Mononuclear cell (primary cell): ENCODE measurements around the gene DHRS12. TPM values are rescaled to one million over a fixed set of nuclear protein-coding genes. Genes with fewer than 3 reads are reported as not detected.

ENCODE experiments used
- H3K27me3 ChIP-seq: 2 replicates; pipeline ENCODE4 v1.6.0; 2011; ENCODE audit warnings: low read length, control low read depth; ENCODE audit not compliant: insufficient read depth
- H3K4me1 ChIP-seq: 2 replicates; pipeline ENCODE4 v1.5.1; 2011; ENCODE audit warnings: mild to moderate bottlenecking, low read length, control low read depth; ENCODE audit not compliant: insufficient read depth
- H3K4me3 ChIP-seq: 2 replicates; pipeline ENCODE4 v1.5.1; 2011; ENCODE audit warnings: mild to moderate bottlenecking, low read length, moderate library complexity
- H3K9me3 ChIP-seq: 2 replicates; pipeline ENCODE4 v1.5.1; 2011; ENCODE audit warnings: low read depth, mild to moderate bottlenecking, control low read depth, low read length
- total RNA-seq: library from RNA; depleted of rRNA; stranded (reverse); fragments of >200 nt; gene quantifications from one replicate; pipeline ENCODE4 v1.2.3, GENCODE V29; 2012

DHRS12 gene
- total RNA-seq, 1 donor: 3.6 TPM

GRCh38 chr13:51742611-51743010, 61.4 kb downstream of the DHRS12 start:
- Histone ChIP-seq H3K9me3 (peaks cover 5% of the 10 kb centered on the region), H3K4me1 (no peaks in the 10 kb centered on the region), H3K4me3 (no peak overlapping the region), H3K27me3 (no peaks in the 10 kb centered on the region)

DNA sequence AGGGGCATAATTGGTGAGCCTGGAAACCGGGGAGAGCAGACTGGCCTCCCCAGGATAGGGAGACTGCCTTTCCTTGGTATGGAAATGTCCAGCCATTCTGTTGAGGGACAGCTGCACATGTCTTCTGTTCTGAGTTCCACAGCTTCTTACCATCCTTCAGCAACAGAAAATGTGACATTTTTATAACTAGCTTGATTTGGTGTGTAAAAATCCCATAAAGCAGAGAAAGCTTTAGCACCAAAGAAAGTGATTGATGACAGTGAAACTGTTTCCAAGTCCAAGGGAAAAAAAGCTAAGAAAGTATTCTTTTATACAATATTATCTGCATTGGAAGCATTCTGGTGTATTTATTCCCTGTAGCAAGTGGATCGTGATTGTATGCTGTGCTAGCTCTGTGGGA, 61.9 kb downstream of the DHRS12 start:
- Histone ChIP-seq H3K4me1 (no peaks in the 10 kb centered on the region), H3K4me3 (no peak overlapping the region), H3K9me3 (no peaks in the 10 kb centered on the region), H3K27me3 (no peaks in the 10 kb centered on the region)

GRCh38 chr13:51740698-51741097, 63.3 kb downstream of the DHRS12 start:
- no peak overlapping the region for H3K4me3 ChIP-seq
- H3K9me3 ChIP-seq: no peaks in the 10 kb centered on the region
- H3K27me3 ChIP-seq: no peaks in the 10 kb centered on the region
- no peaks in the 10 kb centered on the region for H3K4me1 ChIP-seq

DNA sequence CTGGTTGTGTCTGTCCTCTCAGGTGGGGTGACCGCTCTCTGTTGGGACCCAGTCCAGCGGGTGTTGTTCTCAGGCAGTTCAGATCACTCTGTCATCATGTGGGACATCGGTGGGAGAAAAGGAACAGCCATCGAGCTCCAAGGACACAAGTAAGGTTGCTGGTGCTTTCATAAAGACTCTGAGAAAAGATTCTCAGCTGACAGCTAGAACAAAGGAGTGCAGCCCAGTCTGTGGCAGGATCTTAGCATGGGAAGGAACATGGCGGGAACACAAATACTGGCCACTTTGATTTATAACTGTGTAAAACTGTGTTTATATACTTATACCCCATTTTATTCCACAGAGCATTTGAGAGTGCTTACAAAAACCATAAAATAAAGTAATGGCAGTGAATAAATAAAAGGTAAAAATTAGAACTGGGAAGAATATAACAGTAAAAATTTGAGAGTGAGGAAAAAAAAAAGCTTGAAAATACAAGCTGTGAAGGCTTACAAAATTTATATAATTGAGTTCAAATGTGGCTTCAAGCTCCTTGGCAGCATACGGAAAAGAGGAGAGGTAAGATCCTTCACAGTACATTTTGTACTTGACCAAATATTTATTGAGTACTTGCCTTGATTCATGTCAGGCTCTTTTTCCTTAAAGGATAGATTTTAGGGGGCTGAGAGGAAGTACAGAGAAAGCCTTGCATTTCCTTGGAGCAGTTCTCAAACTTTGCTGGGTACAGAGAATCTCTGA, 64.8 kb downstream of the DHRS12 start:
- no peaks in the 10 kb centered on the region for H3K27me3 ChIP-seq
- H3K4me1 ChIP-seq: no peaks in the 10 kb centered on the region
- H3K9me3 ChIP-seq: no peaks in the 10 kb centered on the region
- H3K4me3 ChIP-seq: no peak overlapping the region

DNA sequence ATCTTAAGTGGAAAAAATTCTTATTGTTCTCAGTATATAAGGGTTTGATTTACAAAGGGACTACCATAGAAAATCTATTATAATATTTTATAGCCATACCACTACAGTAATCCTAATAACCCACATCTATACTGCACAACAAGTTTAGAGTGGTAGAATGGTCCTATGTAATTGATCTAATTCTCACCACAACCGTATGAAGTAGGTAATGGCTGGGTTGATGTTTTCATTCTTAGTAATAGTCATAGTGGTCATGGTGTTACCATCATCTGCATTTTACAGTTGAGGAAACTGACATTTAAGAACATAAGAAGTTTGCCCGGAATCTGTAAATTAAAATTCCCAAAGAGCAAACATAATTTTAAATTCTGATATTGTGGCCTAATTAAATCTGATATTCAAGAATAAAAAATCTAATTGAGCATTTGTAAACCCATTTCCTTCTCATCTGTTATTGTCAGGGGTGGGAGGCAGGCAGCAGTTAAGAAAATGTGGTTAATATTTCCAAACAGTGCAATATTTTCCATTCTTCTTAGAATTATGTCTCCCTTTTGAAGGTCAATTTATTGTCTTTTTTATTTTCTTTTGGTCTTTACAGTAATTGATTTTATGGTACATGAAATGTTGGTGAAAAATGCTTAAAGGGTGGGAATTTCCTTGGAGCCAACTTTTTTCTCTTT, 65.6 kb downstream of the DHRS12 start:
- H3K27me3 ChIP-seq: no peaks in the 10 kb centered on the region
- no peaks in the 10 kb centered on the region for H3K9me3 ChIP-seq
- no peak overlapping the region for H3K4me3 ChIP-seq
- peaks cover 7% of the 10 kb centered on the region for H3K4me1 ChIP-seq

- Histone ChIP-seq H3K4me1 (peaks cover 9% of the 10 kb centered on the region), H3K4me3 (no peak overlapping the region), H3K9me3 (no peaks in the 10 kb centered on the region), H3K27me3 (no peaks in the 10 kb centered on the region)
Observed at GRCh38 chr13:51737609-51738008, 66.4 kb downstream of the DHRS12 start.

DNA sequence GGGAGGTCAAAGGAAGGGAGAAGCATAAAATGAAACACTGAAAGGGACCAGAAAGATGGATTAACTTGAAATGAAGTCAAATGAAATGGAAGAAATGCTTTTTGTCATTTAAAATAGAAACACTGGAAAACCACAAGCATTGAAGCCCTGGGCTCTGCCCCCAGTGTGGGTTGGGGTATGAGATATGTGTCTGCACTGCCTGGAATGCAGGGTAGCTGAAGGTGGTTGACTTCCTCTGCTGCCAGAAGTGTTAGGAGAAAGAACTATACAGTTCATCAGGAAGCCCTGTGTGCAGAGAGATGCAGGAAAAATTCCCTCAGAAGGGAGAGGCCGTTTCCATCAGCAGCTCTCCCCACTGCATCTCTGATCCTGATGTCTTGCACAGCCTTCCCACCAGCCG, 69.2 kb downstream of the DHRS12 start:
- Histone ChIP-seq H3K9me3 (no peaks in the 10 kb centered on the region), H3K4me3 (no peak overlapping the region), H3K4me1 (peaks cover 9% of the 10 kb centered on the region), H3K27me3 (no peaks in the 10 kb centered on the region)

DNA sequence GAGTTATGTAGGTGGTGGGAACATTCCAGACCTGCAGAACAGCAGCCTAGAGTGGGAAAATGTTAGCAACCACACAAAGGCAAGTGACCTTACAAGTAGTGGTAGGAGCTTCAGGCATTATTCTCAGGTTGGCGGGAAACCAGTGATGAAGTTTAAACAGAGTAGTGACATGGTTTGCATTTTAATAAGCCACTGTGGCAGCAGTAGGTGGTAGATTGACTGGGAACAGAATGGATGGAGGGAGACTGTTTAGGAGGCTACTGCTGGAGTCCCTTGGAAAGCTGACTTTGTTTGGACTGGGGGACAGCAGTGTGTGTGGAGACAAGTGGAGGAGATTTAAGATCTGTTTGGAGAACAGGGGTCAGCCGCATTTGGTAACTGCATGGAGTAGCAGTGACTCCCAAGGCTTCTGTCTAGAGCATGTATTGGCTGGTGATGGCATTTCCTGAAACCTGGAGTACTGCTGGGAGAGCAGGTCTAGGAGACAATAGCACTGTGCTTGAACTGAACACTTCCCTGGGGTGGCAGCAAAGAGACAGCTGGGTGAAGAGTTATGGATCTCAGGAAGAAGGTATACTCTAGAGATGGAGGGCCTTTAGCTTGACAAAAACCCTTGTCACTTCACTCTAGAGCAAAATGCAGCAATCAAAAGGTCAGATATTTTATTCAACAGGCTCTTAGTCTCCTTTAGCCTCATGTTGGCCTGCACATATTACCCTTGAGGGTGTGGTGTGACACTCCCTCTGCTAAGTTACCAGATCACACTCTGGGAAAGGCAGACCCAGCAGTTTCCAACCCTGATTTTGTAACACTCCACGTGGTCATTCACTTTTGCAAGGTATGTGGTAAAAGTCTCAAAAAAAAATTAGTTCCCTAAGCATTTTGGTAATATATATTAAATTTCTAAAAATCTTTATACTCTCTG, 70.3 kb downstream of the DHRS12 start:
- peaks cover 13% of the 10 kb centered on the region for H3K4me1 ChIP-seq
- H3K9me3 ChIP-seq: no peaks in the 10 kb centered on the region
- H3K27me3 ChIP-seq: no peaks in the 10 kb centered on the region
- H3K4me3 ChIP-seq: no peak overlapping the region

GRCh38 chr13:51731759-51732158, 72.2 kb downstream of the DHRS12 start:
- no peak overlapping the region for H3K4me3 ChIP-seq
- H3K4me1 ChIP-seq: peaks cover 13% of the 10 kb centered on the region
- no peaks in the 10 kb centered on the region for H3K27me3 ChIP-seq
- no peaks in the 10 kb centered on the region for H3K9me3 ChIP-seq

DNA sequence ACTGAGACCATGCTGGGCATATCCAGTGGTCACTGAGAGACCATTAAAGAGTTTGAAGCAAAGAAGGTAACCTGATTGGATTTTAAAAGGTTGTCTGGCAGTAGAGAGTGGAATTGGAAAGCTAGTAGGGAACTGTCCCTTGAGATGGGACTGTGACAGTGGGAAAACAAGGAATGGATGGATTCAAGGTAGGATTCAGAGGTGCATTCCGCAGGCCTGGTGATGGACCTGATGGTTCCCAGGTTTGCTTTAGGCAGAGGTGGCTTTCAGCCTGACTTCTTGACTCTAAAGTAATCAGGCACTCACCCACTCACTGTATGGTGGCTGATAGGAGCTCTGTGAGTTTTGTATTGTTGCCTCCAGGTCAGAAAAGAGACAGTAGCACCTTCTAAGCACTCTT, 73.0 kb downstream of the DHRS12 start:
- H3K27me3 ChIP-seq: no peaks in the 10 kb centered on the region
- H3K9me3 ChIP-seq: no peaks in the 10 kb centered on the region
- H3K4me1 ChIP-seq: peaks cover 13% of the 10 kb centered on the region
- H3K4me3 ChIP-seq: no peak overlapping the region

DNA sequence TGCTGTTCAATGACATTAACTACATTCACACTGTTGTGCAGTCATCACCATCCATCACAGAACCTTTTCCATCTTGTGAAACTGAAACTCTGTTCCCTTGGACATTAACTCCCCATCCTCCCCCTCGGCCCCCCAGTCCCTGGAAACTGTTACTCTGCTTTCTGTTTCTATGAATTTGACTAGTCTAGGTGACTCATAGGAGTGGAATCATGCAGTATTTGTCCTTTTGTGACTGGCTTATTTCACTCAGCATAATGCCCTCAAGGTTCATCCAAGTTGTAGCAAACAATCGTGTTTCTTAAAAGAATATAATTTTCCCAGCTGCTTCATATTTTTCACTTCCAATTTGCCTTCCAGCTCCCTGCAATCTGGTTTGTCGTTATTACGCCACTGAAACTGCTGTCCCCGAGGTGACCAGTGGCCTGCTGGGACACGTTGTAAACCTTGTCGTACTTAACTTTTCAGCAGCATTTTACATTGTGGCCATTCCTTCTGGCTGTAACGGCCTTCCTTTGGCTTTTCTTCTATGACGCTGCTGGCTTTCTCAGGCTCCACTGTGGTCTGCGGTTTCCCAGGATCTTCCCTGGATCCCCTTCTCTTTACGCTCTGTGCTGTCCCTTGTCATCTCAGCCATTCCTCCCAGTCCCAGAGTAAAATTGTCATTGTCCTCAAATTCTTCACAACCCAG, 74.0 kb downstream of the DHRS12 start:
- no peak overlapping the region for H3K4me3 ChIP-seq

DNA sequence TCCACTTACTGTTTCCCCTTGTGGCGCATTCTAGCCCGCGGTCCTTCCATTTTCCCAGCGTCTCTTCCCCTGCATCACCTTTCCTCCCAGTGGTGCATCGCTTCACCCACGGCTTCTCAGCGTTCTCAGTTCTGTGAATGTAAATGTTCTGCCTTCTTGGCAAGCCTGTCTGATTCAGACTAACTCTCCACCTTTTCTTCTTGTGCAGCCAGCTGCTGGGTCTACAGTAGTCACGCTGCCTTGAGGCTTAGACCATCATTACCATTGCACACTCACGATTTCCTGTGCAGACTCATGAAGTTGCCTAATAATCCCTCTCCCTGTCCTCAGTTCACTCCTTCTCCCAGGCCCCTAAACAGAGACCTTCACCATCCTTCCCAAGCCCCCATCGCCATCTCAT, 75.0 kb downstream of the DHRS12 start:
- no peaks in the 10 kb centered on the region for H3K9me3 ChIP-seq
- H3K27me3 ChIP-seq: no peaks in the 10 kb centered on the region
- no peak overlapping the region for H3K4me3 ChIP-seq
- H3K4me1 ChIP-seq: peaks cover 13% of the 10 kb centered on the region

More for the DNA sequence above, 74.0 kb downstream of the DHRS12 start:
- H3K27me3 ChIP-seq: no peaks in the 10 kb centered on the region
- H3K9me3 ChIP-seq: no peaks in the 10 kb centered on the region
- peaks cover 13% of the 10 kb centered on the region for H3K4me1 ChIP-seq

- Histone ChIP-seq H3K4me3 (no peak overlapping the region), H3K27me3 (no peaks in the 10 kb centered on the region), H3K9me3 (no peaks in the 10 kb centered on the region), H3K4me1 (peaks cover 6% of the 10 kb centered on the region)
Observed at GRCh38 chr13:51728275-51728673, 75.7 kb downstream of the DHRS12 start.

DNA sequence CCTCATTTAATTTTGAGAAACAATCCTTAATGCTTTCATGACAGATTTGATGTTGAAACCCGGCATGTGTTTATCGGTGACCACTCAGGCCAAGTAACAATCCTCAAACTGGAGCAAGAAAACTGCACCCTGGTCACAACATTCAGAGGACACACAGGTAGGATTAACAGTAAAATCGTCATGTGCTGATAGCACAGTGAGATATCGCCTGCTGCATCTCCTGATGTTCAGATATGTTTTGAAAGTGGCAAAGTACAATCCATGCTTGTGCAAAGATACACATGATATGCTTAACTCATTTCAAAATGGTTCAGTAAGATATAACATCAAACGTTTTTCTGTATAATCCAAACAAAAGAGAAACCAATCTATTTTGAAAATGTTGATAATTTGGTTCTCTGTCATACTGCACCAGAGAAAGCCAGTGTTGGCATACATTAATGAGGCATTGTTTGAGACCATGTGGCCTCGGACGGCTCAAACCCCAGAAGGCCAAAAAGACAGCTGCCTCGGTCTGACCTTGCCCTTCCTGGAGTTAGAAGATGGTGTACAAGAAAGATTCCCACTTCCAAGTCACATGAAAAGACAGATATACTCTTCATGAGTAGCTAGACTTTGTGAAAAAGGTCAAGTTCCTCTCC, 76.2 kb downstream of the DHRS12 start:
- H3K27me3 ChIP-seq: no peaks in the 10 kb centered on the region
- peaks cover 4% of the 10 kb centered on the region for H3K4me1 ChIP-seq
- no peak overlapping the region for H3K4me3 ChIP-seq
- no peaks in the 10 kb centered on the region for H3K9me3 ChIP-seq
